Body of pancreas (tissue), 4 donors: ENCODE results near the gene PFAS. TPM values are rescaled to one million over a fixed set of nuclear protein-coding genes. Genes with fewer than 3 reads are reported as not detected.
A peak's percentile ranks its signal among the peaks of the same experiment; 100 is the strongest.

Experiments used
- ATAC-seq: fragments of 150-250 bp; one replicate; pipeline ENCODE4 v1.9.1; 2016
- DNase-seq, 4 donors: peaks; one replicate each; pipeline ENCODE4 v3.0.0-alpha.2; 2019
- H3K27ac ChIP-seq, 4 donors: fragments of 200-600 bp; sonication (generic); 1 replicate in 3 of 4; 2 replicates in 1 of 4; pipeline versions ENCODE4 v1.5.1 to v1.6.1; 2016 to 2019; ENCODE audit warnings: mild to moderate bottlenecking in 1 of 4, mixed read lengths in 1 of 4, moderate library complexity in 1 of 4
- H3K27me3 ChIP-seq, 2 donors: fragments of 200-600 bp; sonication (generic); one replicate each; pipeline ENCODE4 v1.6.0; 2016; ENCODE audit warnings: mild to moderate bottlenecking in 1 of 2
- H3K36me3 ChIP-seq, 2 donors: fragments of 200-600 bp; sonication (generic); replicated peaks in 1 of 2; 2 replicates each; pipeline ENCODE4 v1.5.1; 2016; ENCODE audit warnings: low read depth in 2 of 2; ENCODE audit not compliant: insufficient read depth in 1 of 2
- H3K4me1 ChIP-seq: fragments of 200-600 bp; sonication (generic); one replicate; pipeline ENCODE4 v1.6.0; 2016
- H3K4me3 ChIP-seq, 2 donors: fragments of 200-600 bp; sonication (generic); 1 replicate in 1 of 2; 2 replicates in 1 of 2; pipeline ENCODE4 v1.5.1; 2016 to 2019
- H3K9me3 ChIP-seq, 3 donors: fragments of 200-600 bp; sonication (generic); 1 replicate in 2 of 3; 2 replicates in 1 of 3; pipeline ENCODE4 v1.5.1; 2016
- CTCF ChIP-seq, 7 experiments: fragments of 450-650 bp in 4 of 7; fragments of 200-600 bp in 3 of 7; sonication (generic) in 3 of 7; IDR thresholded peaks; one replicate each; pipeline ENCODE4 v1.5.1; 2016 to 2019; ENCODE audit warnings: antibody characterized with exemption in 7 of 7
- POLR2A ChIP-seq, 3 donors: fragments of 450-650 bp; IDR thresholded peaks; one replicate each; pipeline ENCODE4 v1.6.1; 2016; ENCODE audit warnings: antibody characterized with exemption in 3 of 3, mild to moderate bottlenecking in 2 of 3
- WGBS, 2 donors: methylation state at CpG; one replicate each; pipeline ENCODE4 v1.1.5; 2017; 5-methylcytosine and 5-hydroxymethylcytosine counted together
- intact Hi-C: fragments of 100-400 bp; cut with DNase I; formaldehyde crosslinking; loops from one replicate; pipeline ENCODE4 v1.15.1; 2023
- total RNA-seq, 2 donors: library from RNA; depleted of rRNA; stranded (reverse); fragments of >200 nt; gene quantifications; one replicate each; pipeline ENCODE4 v1.1.0, GENCODE V29; 2016

Gene PFAS
- total RNA-seq = 10 to 100 TPM in 1 of 2 donors, 1 to 10 TPM in 1; 9.9 to 33.0 TPM

DNA sequence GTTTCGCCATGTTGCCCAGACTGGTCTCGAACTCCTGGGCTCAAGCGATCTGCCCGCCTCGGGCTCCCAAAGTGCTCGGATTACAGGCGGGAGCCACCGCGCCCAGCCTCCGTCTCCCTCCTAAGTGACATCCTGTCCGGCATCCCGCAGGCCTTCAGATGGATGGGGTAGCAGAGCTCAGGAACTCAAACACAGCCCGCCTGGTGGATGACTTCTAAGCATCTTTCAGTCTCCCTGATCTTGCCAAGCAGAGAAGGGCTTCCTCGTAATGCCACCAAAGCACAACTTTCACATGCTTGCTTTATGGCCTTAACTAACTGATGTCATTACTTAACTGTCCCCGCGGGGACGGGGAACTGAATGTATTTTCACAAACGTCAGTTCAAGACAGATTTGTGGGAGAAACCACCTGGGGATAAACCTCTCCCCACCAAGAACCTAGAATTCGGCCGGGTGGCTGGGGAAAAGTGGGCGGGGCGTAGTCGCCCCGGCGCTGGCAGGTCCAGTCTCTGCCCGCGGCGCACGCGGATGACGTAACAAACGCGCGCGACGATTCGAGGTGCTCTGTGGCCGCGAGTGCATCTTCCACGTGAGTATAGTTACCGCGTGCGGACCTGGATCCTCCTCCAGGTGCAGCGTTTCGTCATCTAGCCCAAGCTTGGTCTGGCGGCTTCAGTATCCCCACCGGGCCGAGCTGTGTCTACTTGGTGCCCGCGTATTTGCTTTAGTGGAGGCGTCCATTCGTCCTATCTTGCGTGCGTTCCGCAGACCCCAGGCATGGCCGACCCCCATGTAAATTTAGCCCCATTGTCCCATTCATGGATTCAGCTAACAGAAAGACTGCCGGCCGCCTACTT lies at the start of gene PFAS:
PFAS (plus strand) TSS at position 539 of the 857 bp plus-strand sequence. CDS start 4,649 bp downstream, outside the sequence.
- Histone ChIP-seq H3K27ac (peak within 1 kb of the TSS; percentile 76 to 98 (median 92)), H3K36me3 (no peaks in the 10 kb centered on the region), H3K27me3 (no peaks in the 10 kb centered on the region), H3K9me3 (no peaks in the 10 kb centered on the region), H3K4me3 (peak within 1 kb of the TSS; percentile 69 to 88), H3K4me1 (peaks cover 14% of the 10 kb centered on the region)
- TF ChIP-seq CTCF (IDR thresholded peaks at IDR 0.05) (peak in 2 of 7 experiments; percentile 12 to 13), POLR2A (IDR thresholded peaks at IDR 0.05) (peak; percentile 16 to 77 (median 73))
- 0% methylated on average over 47 to 58 of the region's 58 CpGs for WGBS, 2 donors
- intact Hi-C loops = no loop called here
- ATAC-seq (peak; percentile 84), DNase-seq (peak; percentile 95 to 97 (median 96))

GRCh38 chr17:8204761-8205555 lies 44.1 kb upstream of the PFAS start:
- H3K27me3 ChIP-seq = no peaks in the 10 kb centered on the region
- DNase-seq (no peak), ATAC-seq (no peak)
- H3K9me3 ChIP-seq = no peaks in the 10 kb centered on the region
- no peak overlapping the region for H3K27ac ChIP-seq
- TF ChIP-seq CTCF (IDR thresholded peaks at IDR 0.05) (no peak), POLR2A (IDR thresholded peaks at IDR 0.05) (no peak)
- no peaks in the 10 kb centered on the region for H3K36me3 ChIP-seq
- intact Hi-C loops = no loop called here
- peaks cover 3% of the 10 kb centered on the region for H3K4me1 ChIP-seq
- 82 to 84% methylated on average over 15 to 18 of the region's 19 CpGs for WGBS, 2 donors
- H3K4me3 ChIP-seq = no peak overlapping the region

DNA sequence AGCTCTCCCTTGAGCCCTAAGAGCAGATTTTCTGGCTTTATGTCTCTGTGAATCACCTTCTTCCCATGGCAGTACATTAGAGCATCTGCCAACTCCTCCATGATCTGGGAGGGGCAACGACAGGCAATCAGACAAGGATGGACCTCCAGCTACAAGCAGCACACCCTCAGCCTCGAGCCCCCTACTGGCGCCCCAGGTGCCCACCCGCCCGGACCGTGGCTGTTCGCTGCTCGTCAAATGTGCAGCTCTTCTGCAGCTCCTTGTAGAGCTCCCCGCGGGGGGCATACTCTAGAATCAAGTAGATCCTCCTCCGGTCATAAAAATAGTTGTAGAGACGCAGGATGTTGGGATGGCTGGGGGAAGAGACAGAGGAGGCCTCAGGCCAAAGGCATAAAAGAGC lies 42.6 kb upstream of the PFAS start:
- ATAC-seq (no peak), DNase-seq (no peak)
- intact Hi-C loops = no loop called here
- TF ChIP-seq CTCF (IDR thresholded peaks at IDR 0.05) = no peak
- TF ChIP-seq POLR2A (IDR thresholded peaks at IDR 0.05) = no peak
- no peaks in the 10 kb centered on the region for H3K27me3 ChIP-seq
- no peaks in the 10 kb centered on the region for H3K9me3 ChIP-seq
- no peak overlapping the region for H3K27ac ChIP-seq
- H3K4me1 ChIP-seq = peaks cover 17% of the 10 kb centered on the region
- WGBS, 2 donors = 91 to 93% methylated on average over 11 to 12 of the region's 12 CpGs
- no peaks in the 10 kb centered on the region for H3K36me3 ChIP-seq
- no peak overlapping the region for H3K4me3 ChIP-seq

GRCh38 chr17:8209907-8210760 lies 39.0 kb upstream of the PFAS start, which contains the start of gene AURKB:
AURKB (minus strand) TSS chr17:8210575; CDS start chr17:8210224, 351 bp downstream.
- WGBS, 2 donors = 6 to 13% methylated on average over 43 to 46 of the region's 46 CpGs
- intact Hi-C loops = no loop called here
- Histone ChIP-seq H3K27me3 (no peaks in the 10 kb centered on the region), H3K4me1 (peaks cover 17% of the 10 kb centered on the region), H3K9me3 (no peaks in the 10 kb centered on the region), H3K4me3 (peak within 1 kb of the TSS in 1 of 2 donors; percentile 48), H3K27ac (peak within 1 kb of the TSS in 3 of 4 donors; percentile 74 to 86 (median 79)), H3K36me3 (no peaks in the 10 kb centered on the region)
- ATAC-seq (peak; percentile 100), DNase-seq (peak; percentile 94 to 97 (median 96))
- TF ChIP-seq POLR2A (IDR thresholded peaks at IDR 0.05) (peak in 1 of 3 donors; percentile 13), CTCF (IDR thresholded peaks at IDR 0.05) (no peak)
